Measurements from ENCODE around the gene RUVBL2. TPM values are rescaled to one million over a fixed set of nuclear protein-coding genes. Genes with fewer than 3 reads are reported as not detected.
"Not testable (repeated sequence)": the region's sequence is repeated elsewhere in the genome, so short reads cannot be mapped to it uniquely, and the experiment has no call there.

RUVBL2 gene
- total RNA-seq, 1 donor = 122 TPM

- H3K4me1 ChIP-seq (ENCODE audit: insufficient read depth, low read length) = peaks cover 15% of the 10 kb centered on the region
- DNase-seq (ENCODE audit: insufficient read length, low spot score, missing footprints) = peak; percentile 85
- no peaks in the 10 kb centered on the region for H4K20me1 ChIP-seq (ENCODE audit: insufficient read depth, low read length)
- no peak overlapping the region for H3K27ac ChIP-seq (ENCODE audit: low read depth, low read length)
- H3K4me2 ChIP-seq (ENCODE audit: insufficient read depth, low read length) = no peak overlapping the region
- H3K79me2 ChIP-seq (ENCODE audit: insufficient read depth, low read length) = no peaks in the 10 kb centered on the region
- no peak overlapping the region for H2AFZ ChIP-seq (ENCODE audit: low read length)
- H3K4me3 ChIP-seq (ENCODE audit: insufficient read depth, low read length) = no peak overlapping the region
- H3K9me3 ChIP-seq (ENCODE audit: low read depth, low read length) = no peaks in the 10 kb centered on the region
- H3K36me3 ChIP-seq (ENCODE audit: insufficient read depth, low read length) = no peaks in the 10 kb centered on the region
- no peak for TF ChIP-seq CTCF (IDR thresholded peaks at IDR 0.05; ENCODE audit: extremely low read depth, low read depth, low read length)
- no peaks in the 10 kb centered on the region for H3K27me3 ChIP-seq (ENCODE audit: insufficient read depth, low read length)
Observed at GRCh38 chr19:49020931-49021895, 27.5 kb downstream of the RUVBL2 start.

GRCh38 chr19:49022116-49022515 is 28.4 kb downstream of the RUVBL2 start:
- H3K27ac ChIP-seq (ENCODE audit: low read depth, low read length) = no peak overlapping the region
- TF ChIP-seq CTCF (IDR thresholded peaks at IDR 0.05; ENCODE audit: extremely low read depth, low read depth, low read length) = no peak
- H3K4me3 ChIP-seq (ENCODE audit: insufficient read depth, low read length) = no peak overlapping the region
- H3K4me1 ChIP-seq (ENCODE audit: insufficient read depth, low read length) = peaks cover 15% of the 10 kb centered on the region
- no peaks in the 10 kb centered on the region for H4K20me1 ChIP-seq (ENCODE audit: insufficient read depth, low read length)
- no peaks in the 10 kb centered on the region for H3K36me3 ChIP-seq (ENCODE audit: insufficient read depth, low read length)
- H2AFZ ChIP-seq (ENCODE audit: low read length) = no peak overlapping the region
- no peaks in the 10 kb centered on the region for H3K27me3 ChIP-seq (ENCODE audit: insufficient read depth, low read length)
- H3K9me3 ChIP-seq (ENCODE audit: low read depth, low read length) = no peaks in the 10 kb centered on the region
- H3K79me2 ChIP-seq (ENCODE audit: insufficient read depth, low read length) = no peaks in the 10 kb centered on the region
- no peak overlapping the region for H3K4me2 ChIP-seq (ENCODE audit: insufficient read depth, low read length)
- no peak for DNase-seq (ENCODE audit: insufficient read length, low spot score, missing footprints)

DNA sequence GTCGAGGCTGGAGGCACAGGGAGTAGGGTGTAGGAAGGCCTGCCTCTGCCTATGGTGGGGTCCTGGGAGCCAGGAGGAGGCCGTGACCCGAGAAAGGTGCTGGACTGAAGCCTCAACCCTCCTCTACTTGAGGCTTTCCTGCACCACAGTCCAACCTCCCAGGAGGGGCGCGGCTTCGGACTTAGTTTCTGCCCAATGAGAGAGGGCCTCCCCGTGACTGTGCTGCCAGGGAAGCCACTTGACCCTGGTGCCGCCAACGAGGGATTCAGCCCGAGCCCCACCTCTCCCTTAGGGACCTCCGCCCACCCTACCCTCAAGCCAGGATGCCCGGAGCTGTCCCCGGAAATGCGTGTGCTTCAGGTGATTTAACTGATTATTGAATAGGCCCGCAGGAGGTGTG is 30.5 kb downstream of the RUVBL2 start, which contains the start of gene CGB3:
Gene CGB3 (minus strand): TSS at position 101 of the 400 bp plus-strand sequence. CDS start 362 bp downstream, outside the sequence.
- H3K4me3 ChIP-seq (ENCODE audit: insufficient read depth, low read length); H3K36me3 ChIP-seq (ENCODE audit: insufficient read depth, low read length); H3K27me3 ChIP-seq (ENCODE audit: insufficient read depth, low read length); H3K4me2 ChIP-seq (ENCODE audit: insufficient read depth, low read length); H3K9me3 ChIP-seq (ENCODE audit: low read depth, low read length); H3K27ac ChIP-seq (ENCODE audit: low read depth, low read length); H3K4me1 ChIP-seq (ENCODE audit: insufficient read depth, low read length); H2AFZ ChIP-seq (ENCODE audit: low read length); H4K20me1 ChIP-seq (ENCODE audit: insufficient read depth, low read length); DNase-seq (ENCODE audit: insufficient read length, low spot score, missing footprints); H3K79me2 ChIP-seq (ENCODE audit: insufficient read depth, low read length): not testable (repeated sequence)

DNA sequence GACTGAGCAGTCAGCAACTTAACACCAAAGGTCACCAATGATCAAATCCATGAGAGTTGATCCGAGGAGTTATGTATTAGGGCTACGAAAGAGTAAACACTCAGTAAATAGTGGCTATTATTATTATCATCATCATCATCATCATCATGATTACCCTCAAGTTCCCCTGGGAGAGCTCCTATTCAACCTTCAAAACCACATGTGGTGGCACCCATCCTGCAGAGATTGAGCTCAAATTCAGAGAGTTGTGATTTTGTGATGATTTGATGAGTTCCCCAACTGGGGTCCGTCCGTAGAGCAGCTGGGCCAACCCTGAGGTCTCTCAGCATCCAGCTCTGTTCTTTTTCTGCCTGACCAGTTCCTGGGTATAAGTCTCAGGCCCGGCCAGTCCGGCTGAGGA is 31.4 kb downstream of the RUVBL2 start:
- DNase-seq (ENCODE audit: insufficient read length, low spot score, missing footprints); H2AFZ ChIP-seq (ENCODE audit: low read length); H4K20me1 ChIP-seq (ENCODE audit: insufficient read depth, low read length); H3K27ac ChIP-seq (ENCODE audit: low read depth, low read length); H3K4me1 ChIP-seq (ENCODE audit: insufficient read depth, low read length); H3K9me3 ChIP-seq (ENCODE audit: low read depth, low read length); H3K36me3 ChIP-seq (ENCODE audit: insufficient read depth, low read length); H3K4me3 ChIP-seq (ENCODE audit: insufficient read depth, low read length); H3K4me2 ChIP-seq (ENCODE audit: insufficient read depth, low read length); H3K27me3 ChIP-seq (ENCODE audit: insufficient read depth, low read length); H3K79me2 ChIP-seq (ENCODE audit: insufficient read depth, low read length): not testable (repeated sequence)

DNA sequence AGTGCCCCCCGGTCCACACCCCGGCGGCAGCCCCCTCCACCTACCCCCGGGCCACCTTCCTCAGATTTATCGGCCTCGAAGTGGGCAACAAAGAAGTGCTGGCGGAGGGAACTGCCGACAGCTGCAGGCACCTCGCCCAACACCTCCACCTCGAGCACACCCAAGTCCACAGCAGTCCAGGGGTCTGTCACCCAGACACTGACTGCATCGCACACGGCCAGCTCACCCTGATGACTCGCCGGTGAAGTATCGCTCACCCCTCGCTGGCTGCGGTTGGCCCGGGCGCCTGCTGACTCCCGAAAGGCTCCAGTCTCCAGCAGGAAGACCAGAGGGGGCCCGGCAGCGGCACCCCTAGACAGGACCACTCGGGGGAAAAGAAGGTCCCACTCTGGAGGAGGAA is 31.9 kb downstream of the RUVBL2 start:
- H3K27me3 ChIP-seq (ENCODE audit: insufficient read depth, low read length); H3K27ac ChIP-seq (ENCODE audit: low read depth, low read length); H3K4me2 ChIP-seq (ENCODE audit: insufficient read depth, low read length); H2AFZ ChIP-seq (ENCODE audit: low read length); H4K20me1 ChIP-seq (ENCODE audit: insufficient read depth, low read length); H3K4me3 ChIP-seq (ENCODE audit: insufficient read depth, low read length); H3K4me1 ChIP-seq (ENCODE audit: insufficient read depth, low read length); H3K9me3 ChIP-seq (ENCODE audit: low read depth, low read length); H3K36me3 ChIP-seq (ENCODE audit: insufficient read depth, low read length); H3K79me2 ChIP-seq (ENCODE audit: insufficient read depth, low read length); DNase-seq (ENCODE audit: insufficient read length, low spot score, missing footprints): not testable (repeated sequence)

DNA sequence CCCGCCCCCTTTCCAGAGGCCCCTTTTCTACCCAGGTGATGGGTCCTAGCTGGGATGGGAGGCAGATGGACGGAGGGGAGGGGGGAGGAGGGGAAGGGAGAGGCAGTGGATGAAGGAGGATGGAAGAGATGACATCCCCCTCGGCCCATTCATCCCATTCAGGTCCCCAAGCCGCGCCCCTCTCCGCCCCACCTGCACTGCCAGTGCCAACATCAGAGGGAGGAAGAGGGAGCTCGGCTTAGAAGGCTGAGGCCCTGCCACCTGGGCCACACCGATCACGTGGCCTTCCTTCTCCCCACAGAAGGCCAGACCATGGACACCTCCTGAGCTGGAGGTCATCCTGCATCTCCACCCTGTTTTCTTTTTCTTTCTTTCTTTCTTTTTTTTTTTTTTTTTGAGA is 35.0 kb downstream of the RUVBL2 start:
- not testable (repeated sequence) for H3K36me3 ChIP-seq (ENCODE audit: insufficient read depth, low read length); H3K79me2 ChIP-seq (ENCODE audit: insufficient read depth, low read length); H3K4me1 ChIP-seq (ENCODE audit: insufficient read depth, low read length); H3K4me2 ChIP-seq (ENCODE audit: insufficient read depth, low read length); H3K4me3 ChIP-seq (ENCODE audit: insufficient read depth, low read length); H3K27ac ChIP-seq (ENCODE audit: low read depth, low read length); H4K20me1 ChIP-seq (ENCODE audit: insufficient read depth, low read length); H3K27me3 ChIP-seq (ENCODE audit: insufficient read depth, low read length); H3K9me3 ChIP-seq (ENCODE audit: low read depth, low read length); H2AFZ ChIP-seq (ENCODE audit: low read length); DNase-seq (ENCODE audit: insufficient read length, low spot score, missing footprints)

- not testable (repeated sequence) for H2AFZ ChIP-seq (ENCODE audit: low read length); H3K4me3 ChIP-seq (ENCODE audit: insufficient read depth, low read length); H3K27me3 ChIP-seq (ENCODE audit: insufficient read depth, low read length); H3K4me1 ChIP-seq (ENCODE audit: insufficient read depth, low read length); H3K79me2 ChIP-seq (ENCODE audit: insufficient read depth, low read length); H4K20me1 ChIP-seq (ENCODE audit: insufficient read depth, low read length); H3K27ac ChIP-seq (ENCODE audit: low read depth, low read length); H3K36me3 ChIP-seq (ENCODE audit: insufficient read depth, low read length); H3K4me2 ChIP-seq (ENCODE audit: insufficient read depth, low read length); H3K9me3 ChIP-seq (ENCODE audit: low read depth, low read length)
- peak; percentile 68 for DNase-seq (ENCODE audit: insufficient read length, low spot score, missing footprints)
Observed at GRCh38 chr19:49029749-49030148, 36.1 kb downstream of the RUVBL2 start.

Data from osteoblast (primary cell).